IPS-20b (cell line): ENCODE data around the gene NTF3.

Experiments
- H3K27ac ChIP-seq: one replicate; pipeline ENCODE4 v1.5.1; 2013; ENCODE audit warnings: low read length
- H3K27me3 ChIP-seq: 2 replicates; pipeline ENCODE4 v1.6.1; 2013; ENCODE audit warnings: mild to moderate bottlenecking, low read length, inconsistent platforms; ENCODE audit not compliant: insufficient read depth
- H3K36me3 ChIP-seq: 2 replicates; pipeline ENCODE4 v1.6.1; 2013; ENCODE audit warnings: low read depth, mild to moderate bottlenecking, inconsistent platforms, low read length, moderate library complexity; ENCODE audit not compliant: insufficient read depth
- H3K4me1 ChIP-seq: 2 replicates; pipeline ENCODE4 v1.6.1; 2013; ENCODE audit warnings: mild to moderate bottlenecking, control low read depth, inconsistent platforms, low read length, moderate library complexity; ENCODE audit not compliant: insufficient read depth
- H3K4me3 ChIP-seq: 2 replicates; pipeline ENCODE4 v1.5.1; 2013; ENCODE audit warnings: mild to moderate bottlenecking, low read length, inconsistent platforms
- H3K9ac ChIP-seq: 2 replicates; pipeline ENCODE4 v1.6.1; 2013; ENCODE audit warnings: low read depth, mild to moderate bottlenecking, inconsistent platforms, low read length, moderate library complexity
- H3K9me3 ChIP-seq: 2 replicates; pipeline ENCODE4 v1.6.1; 2013; ENCODE audit warnings: mild to moderate bottlenecking, low read depth, low read length, inconsistent platforms; ENCODE audit not compliant: insufficient read depth

NTF3 gene

DNA sequence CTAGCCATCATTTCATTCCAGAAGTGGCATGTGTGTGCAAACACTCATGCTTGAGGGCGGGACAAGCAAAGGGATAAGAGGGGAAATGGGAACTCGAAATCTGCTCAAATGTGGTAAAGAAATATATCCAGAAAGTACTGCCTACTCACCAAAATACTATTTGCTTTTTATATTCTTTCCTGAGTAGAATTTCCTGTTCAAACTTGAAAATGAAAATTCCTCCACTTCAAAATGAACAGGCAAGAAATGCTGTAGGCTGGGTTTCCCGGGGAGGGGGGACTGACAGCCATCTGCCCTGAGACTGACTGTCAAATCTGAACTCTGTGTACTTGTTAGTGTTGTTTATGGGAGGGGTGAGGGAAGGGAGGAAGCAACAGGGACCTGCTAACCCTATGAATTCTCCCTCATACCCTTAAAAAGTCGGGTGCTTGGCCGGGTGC, 34.6 kb downstream of the NTF3 start:
- H3K27me3 ChIP-seq: no peaks in the 10 kb centered on the region

DNA sequence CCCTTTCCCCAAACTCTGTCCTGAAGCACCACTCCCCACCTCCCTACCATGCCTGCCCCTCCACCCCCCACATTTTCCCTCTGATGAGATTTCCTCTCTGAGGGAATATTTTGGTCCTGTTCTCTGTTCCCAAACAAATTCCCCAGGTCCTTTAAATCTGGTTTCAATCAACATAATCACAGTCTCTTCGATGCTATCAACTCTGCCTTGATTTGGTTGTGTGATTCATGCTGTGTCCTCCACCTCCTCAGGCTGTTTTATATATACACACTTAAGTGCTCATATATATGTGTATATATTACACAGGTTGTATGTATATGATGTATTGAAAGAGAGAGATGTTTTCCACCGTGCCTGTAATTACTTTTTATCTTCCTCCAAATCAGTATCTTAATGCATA, 36.0 kb downstream of the NTF3 start:
- Histone ChIP-seq H3K4me3 (no peak overlapping the region), H3K9ac (no peak overlapping the region), H3K9me3 (no peaks in the 10 kb centered on the region), H3K4me1 (no peaks in the 10 kb centered on the region), H3K27me3 (no peaks in the 10 kb centered on the region), H3K36me3 (no peaks in the 10 kb centered on the region), H3K27ac (no peak overlapping the region)

More for the DNA sequence above, 34.6 kb downstream of the NTF3 start:
- Histone ChIP-seq H3K4me1 (no peaks in the 10 kb centered on the region), H3K9ac (no peak overlapping the region), H3K36me3 (no peaks in the 10 kb centered on the region), H3K9me3 (no peaks in the 10 kb centered on the region), H3K4me3 (no peak overlapping the region), H3K27ac (no peak overlapping the region)

DNA sequence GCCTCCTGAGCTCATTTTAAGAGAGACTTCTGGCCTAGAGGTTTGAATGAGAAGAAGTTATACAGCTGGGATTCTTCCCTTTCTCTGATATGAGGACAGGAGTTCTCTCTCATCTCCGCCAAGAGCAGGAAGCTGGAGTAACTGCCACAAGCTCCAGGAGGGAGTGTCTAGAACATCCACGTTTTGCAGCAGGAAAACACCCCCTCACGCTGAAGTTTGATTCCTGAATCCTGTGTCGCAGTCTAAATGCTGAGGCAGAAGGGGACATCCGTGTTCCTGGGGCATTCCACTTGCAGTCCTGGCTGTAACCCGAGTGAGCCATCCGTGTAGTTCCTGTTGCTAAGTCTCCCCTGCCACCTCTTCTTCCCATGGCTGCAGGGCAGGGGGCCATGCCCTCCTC, 38.3 kb downstream of the NTF3 start:
- Histone ChIP-seq H3K27me3 (no peaks in the 10 kb centered on the region), H3K36me3 (no peaks in the 10 kb centered on the region)

DNA sequence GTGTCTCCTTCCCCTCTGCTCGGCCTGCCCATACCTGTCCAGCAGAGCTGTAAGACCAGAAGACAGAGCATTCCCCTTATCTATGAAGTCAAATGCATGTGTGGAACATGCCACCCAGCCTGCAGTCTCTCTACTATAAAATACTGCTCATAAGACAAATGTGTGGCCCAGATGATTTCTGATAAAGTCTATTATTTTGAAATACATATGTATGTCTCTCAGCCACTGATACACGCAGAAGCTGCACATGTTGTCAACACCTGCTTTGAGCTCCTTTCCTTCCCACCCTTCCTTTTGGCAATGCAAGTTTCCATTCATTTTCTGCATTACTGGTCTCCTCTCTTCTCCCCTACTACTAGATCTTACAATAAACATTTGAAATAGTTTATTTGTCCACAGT, 38.8 kb downstream of the NTF3 start:
- Histone ChIP-seq H3K27ac (no peak overlapping the region), H3K9me3 (no peaks in the 10 kb centered on the region), H3K9ac (no peak overlapping the region), H3K4me3 (no peak overlapping the region), H3K36me3 (no peaks in the 10 kb centered on the region), H3K4me1 (peaks cover 5% of the 10 kb centered on the region; the same call in 1 of the 2 replicates), H3K27me3 (no peaks in the 10 kb centered on the region)

More for the DNA sequence above, 38.3 kb downstream of the NTF3 start:
- Histone ChIP-seq H3K4me3 (no peak overlapping the region), H3K27ac (no peak overlapping the region), H3K9ac (no peak overlapping the region), H3K4me1 (peaks cover 5% of the 10 kb centered on the region; the same call in 1 of the 2 replicates), H3K9me3 (no peaks in the 10 kb centered on the region)

DNA sequence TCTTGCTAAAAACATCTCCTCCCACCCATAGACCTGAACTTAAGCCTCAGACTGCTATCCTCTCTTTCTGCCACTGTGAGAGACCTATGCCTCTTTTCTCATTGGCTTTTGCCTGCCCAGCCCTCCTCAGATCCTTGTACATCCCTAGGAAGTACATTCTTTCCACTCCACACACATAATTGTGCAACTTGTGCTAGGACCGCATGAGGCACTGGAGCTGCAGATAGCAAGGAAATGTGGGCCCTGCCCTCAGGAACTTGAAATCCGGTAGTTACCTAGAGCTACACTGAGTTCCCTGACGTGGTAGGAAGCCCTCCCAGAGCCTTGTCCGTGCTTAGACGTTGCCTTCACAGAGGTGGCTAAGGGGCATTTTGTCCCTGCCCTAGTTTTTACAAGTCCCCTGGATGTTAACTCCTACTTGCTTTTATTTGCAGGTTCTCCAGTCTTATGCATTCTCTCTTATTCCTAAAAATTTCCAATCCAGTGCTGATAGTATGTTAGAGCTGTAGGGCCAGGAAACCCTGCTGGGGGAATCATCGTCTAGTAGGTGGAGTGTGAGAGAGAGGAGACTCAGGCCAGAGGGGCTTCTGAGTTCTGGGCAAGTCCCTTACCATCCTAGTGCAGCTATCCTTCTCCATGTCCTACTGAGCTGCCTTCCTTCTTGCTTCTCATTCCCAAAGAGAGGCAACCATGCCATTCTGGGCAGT, 41.3 kb downstream of the NTF3 start:
- no peaks in the 10 kb centered on the region for H3K36me3 ChIP-seq
- H3K4me1 ChIP-seq: peaks cover 9% of the 10 kb centered on the region; the same call in 1 of the 2 replicates
- H3K9ac ChIP-seq: no peak overlapping the region
- no peaks in the 10 kb centered on the region for H3K9me3 ChIP-seq
- H3K27ac ChIP-seq: no peak overlapping the region
- no peak overlapping the region for H3K4me3 ChIP-seq
- no peaks in the 10 kb centered on the region for H3K27me3 ChIP-seq

DNA sequence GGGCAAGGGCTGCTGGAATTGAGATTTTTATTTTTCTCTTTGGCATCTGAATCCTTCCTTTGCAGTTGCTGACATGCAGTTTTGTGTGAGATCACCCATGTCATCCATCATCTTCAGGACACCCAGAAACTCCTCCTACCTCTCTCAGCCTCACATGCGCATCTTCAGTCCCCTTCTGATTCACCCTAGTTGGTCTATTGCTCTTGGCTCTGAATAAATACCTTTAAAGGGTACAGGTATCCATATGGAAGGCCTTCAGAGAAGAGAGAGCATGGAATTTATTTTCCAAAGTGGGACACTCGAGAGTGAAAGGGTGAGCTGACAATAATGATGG, 41.8 kb downstream of the NTF3 start:
- H3K27me3 ChIP-seq: peaks cover 3% of the 10 kb centered on the region; the same call in 1 of the 2 replicates
- H3K9me3 ChIP-seq: no peaks in the 10 kb centered on the region

DNA sequence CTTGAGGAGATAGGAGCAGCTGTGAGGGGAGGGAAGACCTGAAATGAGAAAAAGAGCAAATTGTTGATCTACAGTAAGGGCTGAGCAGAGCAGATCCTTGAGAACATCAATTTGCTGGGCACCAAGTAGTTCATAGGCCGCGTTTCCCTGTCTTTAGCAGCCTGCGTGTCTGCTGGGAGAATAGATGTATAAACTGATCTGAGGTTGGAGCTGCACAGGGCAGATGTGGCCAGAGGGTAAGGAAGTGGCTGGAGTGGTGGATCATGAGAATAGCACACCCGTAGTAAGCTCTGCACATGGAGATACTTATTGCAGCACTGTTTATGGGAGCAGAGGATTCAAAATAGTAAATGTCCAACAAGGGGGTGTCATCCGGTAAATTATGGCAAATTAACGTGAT, 44.4 kb downstream of the NTF3 start:
- Histone ChIP-seq H3K9me3 (no peaks in the 10 kb centered on the region), H3K4me1 (peaks cover 24% of the 10 kb centered on the region; the same call in 1 of the 2 replicates), H3K27me3 (peaks cover 12% of the 10 kb centered on the region), H3K27ac (no peak overlapping the region), H3K9ac (no peak overlapping the region), H3K36me3 (no peaks in the 10 kb centered on the region), H3K4me3 (no peak overlapping the region)

More for the DNA sequence above, 41.8 kb downstream of the NTF3 start:
- H3K4me1 ChIP-seq: peaks cover 11% of the 10 kb centered on the region; the same call in 1 of the 2 replicates
- H3K9ac ChIP-seq: no peak overlapping the region
- no peaks in the 10 kb centered on the region for H3K36me3 ChIP-seq
- H3K4me3 ChIP-seq: no peak overlapping the region
- H3K27ac ChIP-seq: no peak overlapping the region

DNA sequence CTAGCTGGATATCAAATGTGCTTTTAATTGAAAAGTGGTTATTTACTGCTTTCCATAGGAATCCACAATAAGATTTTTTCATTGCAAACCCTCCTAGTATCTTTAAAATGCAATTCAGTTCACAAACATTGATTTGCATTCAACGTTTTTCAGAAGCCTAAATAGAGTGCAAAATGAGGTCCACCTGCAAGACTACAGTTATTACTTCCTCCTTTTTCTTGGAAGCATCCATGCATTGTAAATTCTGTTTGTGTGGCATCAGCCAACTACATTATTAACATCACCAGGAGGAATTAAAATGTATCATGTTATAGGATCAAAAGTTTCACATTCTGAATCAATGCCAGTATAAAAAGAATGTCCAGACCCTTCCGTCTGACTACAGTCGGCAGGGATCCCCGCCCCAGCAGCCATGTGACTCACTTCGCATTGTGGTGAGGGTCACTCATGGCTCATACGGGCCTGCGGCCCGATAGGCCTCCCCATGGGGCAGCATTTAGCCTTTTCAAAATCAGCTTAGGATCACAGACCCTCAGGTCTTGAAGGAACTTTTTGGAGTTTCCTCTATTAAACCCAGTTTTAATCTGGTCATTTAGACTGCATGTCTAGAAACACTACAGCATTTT, 46.3 kb downstream of the NTF3 start:
- Histone ChIP-seq H3K9ac (no peak overlapping the region), H3K4me3 (no peak overlapping the region), H3K9me3 (no peaks in the 10 kb centered on the region), H3K36me3 (no peaks in the 10 kb centered on the region), H3K27me3 (peaks cover 12% of the 10 kb centered on the region), H3K4me1 (peaks cover 24% of the 10 kb centered on the region; the same call in 1 of the 2 replicates), H3K27ac (no peak overlapping the region)

DNA sequence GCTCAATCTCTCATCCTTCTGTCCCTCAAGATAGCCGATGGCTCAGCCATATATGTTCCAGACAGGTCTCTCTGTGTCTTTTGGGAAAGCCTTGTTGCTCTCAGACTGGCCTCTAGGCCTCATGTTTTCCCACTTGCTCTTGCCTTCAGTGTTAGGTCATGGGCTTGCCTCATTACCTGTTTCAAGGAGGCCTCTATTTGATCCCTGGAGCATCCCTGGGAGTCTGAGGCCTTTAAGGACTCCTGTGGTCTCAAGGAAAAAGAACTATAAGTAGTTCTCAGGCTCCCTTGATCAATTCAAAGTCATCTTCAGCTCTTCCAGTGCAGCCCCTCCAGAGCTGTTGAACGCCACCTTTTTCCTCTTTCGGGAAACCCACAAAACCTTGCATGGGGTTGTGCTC, 47.9 kb downstream of the NTF3 start:
- H3K4me3 ChIP-seq: peak overlapping the region; percentile 69; the same call in 1 of the 2 replicates
- no peaks in the 10 kb centered on the region for H3K36me3 ChIP-seq
- no peak overlapping the region; the same call in 1 of the 2 replicates for H3K9ac ChIP-seq
- no peak overlapping the region for H3K27ac ChIP-seq
- H3K9me3 ChIP-seq: no peaks in the 10 kb centered on the region
- H3K4me1 ChIP-seq: peaks cover 19% of the 10 kb centered on the region; the same call in 1 of the 2 replicates
- H3K27me3 ChIP-seq: peaks cover 12% of the 10 kb centered on the region

DNA sequence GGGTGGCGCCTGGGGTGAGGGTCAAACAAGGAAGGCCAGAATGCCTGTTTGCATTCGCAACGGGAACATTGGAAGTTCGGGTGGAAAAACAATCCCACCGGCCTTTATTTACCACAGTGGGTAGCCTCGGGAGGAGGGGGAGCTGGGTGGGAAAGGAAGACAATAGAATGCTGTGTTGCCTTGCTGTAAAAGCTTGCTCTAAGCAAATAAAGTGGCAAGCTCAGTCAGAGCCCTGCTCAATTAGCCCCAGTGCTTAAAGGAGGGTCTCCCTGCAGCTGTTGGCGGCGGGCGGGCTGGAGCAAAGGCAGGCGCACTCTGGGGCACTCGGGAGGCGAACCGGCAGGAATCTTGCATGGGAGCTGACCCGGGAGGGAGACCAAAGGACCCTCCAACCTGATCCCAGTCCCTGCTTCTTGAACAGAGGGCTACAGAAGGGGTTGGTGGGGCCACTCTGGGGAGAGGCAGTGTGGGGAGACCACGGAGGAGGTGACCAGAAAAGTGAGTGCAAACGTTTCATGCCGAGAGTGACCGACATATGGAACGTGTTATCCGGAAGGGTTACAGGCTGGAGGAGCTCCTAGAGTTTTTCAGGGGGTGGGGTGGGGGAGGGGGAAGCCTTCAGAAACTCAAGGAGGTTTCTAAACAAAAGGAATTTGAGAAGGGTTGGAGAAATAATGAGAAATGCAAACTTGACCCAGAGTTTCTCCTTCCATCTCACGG, 48.5 kb downstream of the NTF3 start:
- no peaks in the 10 kb centered on the region for H3K36me3 ChIP-seq
- peak overlapping the region; percentile 69 for H3K4me3 ChIP-seq
- H3K27ac ChIP-seq: peak overlapping the region; percentile 18
- no peaks in the 10 kb centered on the region for H3K9me3 ChIP-seq
- H3K4me1 ChIP-seq: peaks cover 19% of the 10 kb centered on the region; the same call in 1 of the 2 replicates
- peak overlapping the region; percentile 70; the same call in 1 of the 2 replicates for H3K9ac ChIP-seq
- H3K27me3 ChIP-seq: peaks cover 12% of the 10 kb centered on the region

DNA sequence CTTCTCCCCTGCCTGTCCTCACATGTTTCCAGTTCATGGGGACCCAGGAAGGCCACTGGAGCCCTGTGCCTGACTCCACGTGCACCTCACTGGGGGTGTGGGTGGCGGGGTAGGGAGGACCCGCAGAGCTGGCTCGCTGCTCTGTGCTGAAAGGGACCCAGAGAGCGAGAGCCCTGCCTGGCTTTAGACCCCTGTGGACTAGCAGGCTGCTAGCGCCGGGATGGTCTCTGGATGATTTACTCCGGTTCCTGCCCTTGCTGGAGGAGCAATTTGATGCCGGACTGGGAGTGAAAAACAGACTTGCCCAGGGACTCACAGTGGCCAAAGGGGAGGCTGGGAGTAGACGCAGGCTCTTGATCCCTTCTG, 49.0 kb downstream of the NTF3 start:
- H3K4me1 ChIP-seq: peaks cover 19% of the 10 kb centered on the region; the same call in 1 of the 2 replicates
- peak overlapping the region; percentile 69 for H3K4me3 ChIP-seq
- peaks cover 12% of the 10 kb centered on the region for H3K27me3 ChIP-seq
- no peaks in the 10 kb centered on the region for H3K36me3 ChIP-seq
- H3K9ac ChIP-seq: peak overlapping the region; percentile 70; the same call in 1 of the 2 replicates
- H3K27ac ChIP-seq: no peak overlapping the region
- no peaks in the 10 kb centered on the region for H3K9me3 ChIP-seq
